HepG2 (cell line): ENCODE measurements around the gene HCN4. TPM values are rescaled to one million over a fixed set of nuclear protein-coding genes. Genes with fewer than 3 reads are reported as not detected.

ENCODE experiments used
- DR1 ChIP-seq: sonication (generic); formaldehyde crosslinking; IDR thresholded peaks from 2 replicates; pipeline ENCODE4 v1.8.0; 2021; ENCODE audit warnings: mild to moderate bottlenecking, missing genetic modification reagents, inconsistent platforms
- HOXA5 ChIP-seq: sonication (generic); formaldehyde crosslinking; IDR thresholded peaks from 2 replicates; pipeline ENCODE4 v1.4.0; 2020; ENCODE audit warnings: missing genetic modification reagents
- PLRG1 ChIP-seq: fragments of 450-650 bp; conservative IDR thresholded peaks from 2 replicates; pipeline ENCODE4 v1.6.1; 2016
- TRIM24 ChIP-seq: sonication (generic); formaldehyde crosslinking; IDR thresholded peaks from 2 replicates; pipeline ENCODE4 v1.8.0; 2022; ENCODE audit warnings: mild to moderate bottlenecking, missing genetic modification reagents
- ZKSCAN1 ChIP-seq: fragments of 150-350 bp; IDR thresholded peaks from 2 replicates; pipeline ENCODE4 v1.6.1; 2014; ENCODE audit warnings: low read length
- ZNF180 ChIP-seq: sonication (generic); formaldehyde crosslinking; IDR thresholded peaks from 2 replicates; pipeline ENCODE4 v1.4.0; 2020; ENCODE audit warnings: low read depth, missing genetic modification reagents, borderline replicate concordance
- ZNF331 ChIP-seq: sonication (generic); formaldehyde crosslinking; IDR thresholded peaks from 2 replicates; pipeline ENCODE4 v1.4.0; 2020; ENCODE audit warnings: missing genetic modification reagents
- ZNF543 ChIP-seq: sonication (generic); formaldehyde crosslinking; IDR thresholded peaks from 2 replicates; pipeline ENCODE4 v1.4.0; 2020; ENCODE audit warnings: mild to moderate bottlenecking, missing genetic modification reagents
- ZNF564 ChIP-seq: sonication (generic); formaldehyde crosslinking; IDR thresholded peaks from 2 replicates; pipeline ENCODE4 v1.8.1; 2023; ENCODE audit warnings: mild to moderate bottlenecking, missing genetic modification reagents
- ZNF772 ChIP-seq: sonication (generic); formaldehyde crosslinking; IDR thresholded peaks from 2 replicates; pipeline ENCODE4 v1.5.0; 2020; ENCODE audit warnings: mild to moderate bottlenecking, missing genetic modification reagents
- polyA plus RNA-seq, 8 experiments: library from polyadenylated mRNA; depleted of rRNA in 3 of 8; stranded (reverse) in 7 of 8; unstranded in 1 of 8; fragments of >200 nt; fragmentation: Illumina TruSeq in 4 of 8; extraction: Trizol in 4 of 8; gene quantifications; 2 replicates each; pipeline versions ENCODE4 v1.2.1 to v1.2.3, GENCODE V29; 2011 to 2016; ENCODE audit warnings: low read depth in 4 of 8, missing spikeins in 1 of 8, mixed read lengths in 1 of 8; ENCODE audit not compliant: insufficient read depth in 1 of 8
- total RNA-seq, 5 experiments: library from RNA; depleted of rRNA; stranded (reverse); fragments of >200 nt; fragmentation: Illumina TruSeq; extraction: Trizol; gene quantifications; 2 replicates each; pipeline ENCODE4 v1.2.3, GENCODE V29; 2016; ENCODE audit warnings: low read depth in 1 of 5
- TF ChIP-seq, protein P1 (sequence below): sonication (generic); formaldehyde crosslinking; IDR thresholded peaks from 2 replicates; pipeline ENCODE4 v1.5.1; 2020; ENCODE audit warnings: mild to moderate bottlenecking, missing genetic modification reagents, borderline replicate concordance
- TF ChIP-seq, protein P2 (sequence below): IDR thresholded peaks from 2 replicates; pipeline ENCODE4 v1.6.1; 2012; ENCODE audit warnings: low read length, improper control_type of control experiment
- TF ChIP-seq, protein P3 (sequence below): IDR thresholded peaks from 2 replicates; pipeline ENCODE4 v1.6.1; 2016; ENCODE audit warnings: low read depth, borderline replicate concordance
- TF ChIP-seq, protein P4 (sequence below): sonication (generic); formaldehyde crosslinking; IDR thresholded peaks from 2 replicates; pipeline ENCODE4 v1.4.0; 2020; ENCODE audit warnings: missing genetic modification reagents, borderline replicate concordance

The HCN4 gene
- total and polyA plus RNA-seq, 2 of the 13 experiments (the other 11 are each of a cell fraction or from before 2014, with no cell fraction given) = not detected

DNA sequence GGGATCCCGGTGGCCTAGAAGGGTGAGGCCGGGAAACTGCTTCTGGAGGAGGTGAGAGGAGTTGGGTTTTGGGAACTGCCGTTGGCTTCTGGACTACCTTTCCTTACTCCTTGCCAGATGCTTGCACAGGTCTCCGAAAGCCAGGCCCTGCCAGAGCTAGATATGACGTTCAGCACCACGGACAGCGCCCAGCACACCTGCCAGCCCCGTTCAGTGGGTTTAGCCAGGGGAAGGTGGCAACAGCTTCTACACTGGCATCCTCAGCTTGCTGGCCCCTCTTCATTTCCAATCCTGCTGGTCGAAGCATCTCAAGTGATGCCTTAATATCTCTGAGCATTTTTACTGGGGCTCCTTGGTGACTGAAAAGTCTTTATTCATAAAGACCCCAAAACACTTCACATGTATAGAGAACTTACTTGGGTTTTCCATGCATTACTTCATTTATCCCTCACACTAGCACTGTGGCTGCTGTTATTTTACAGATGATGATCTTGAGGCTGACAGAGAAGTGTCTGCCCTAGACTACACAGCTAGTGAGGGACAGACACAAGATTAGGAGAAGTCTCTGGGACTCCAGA, 21.9 kb downstream of the HCN4 start (continued):
- TF ChIP-seq, protein P1, sequence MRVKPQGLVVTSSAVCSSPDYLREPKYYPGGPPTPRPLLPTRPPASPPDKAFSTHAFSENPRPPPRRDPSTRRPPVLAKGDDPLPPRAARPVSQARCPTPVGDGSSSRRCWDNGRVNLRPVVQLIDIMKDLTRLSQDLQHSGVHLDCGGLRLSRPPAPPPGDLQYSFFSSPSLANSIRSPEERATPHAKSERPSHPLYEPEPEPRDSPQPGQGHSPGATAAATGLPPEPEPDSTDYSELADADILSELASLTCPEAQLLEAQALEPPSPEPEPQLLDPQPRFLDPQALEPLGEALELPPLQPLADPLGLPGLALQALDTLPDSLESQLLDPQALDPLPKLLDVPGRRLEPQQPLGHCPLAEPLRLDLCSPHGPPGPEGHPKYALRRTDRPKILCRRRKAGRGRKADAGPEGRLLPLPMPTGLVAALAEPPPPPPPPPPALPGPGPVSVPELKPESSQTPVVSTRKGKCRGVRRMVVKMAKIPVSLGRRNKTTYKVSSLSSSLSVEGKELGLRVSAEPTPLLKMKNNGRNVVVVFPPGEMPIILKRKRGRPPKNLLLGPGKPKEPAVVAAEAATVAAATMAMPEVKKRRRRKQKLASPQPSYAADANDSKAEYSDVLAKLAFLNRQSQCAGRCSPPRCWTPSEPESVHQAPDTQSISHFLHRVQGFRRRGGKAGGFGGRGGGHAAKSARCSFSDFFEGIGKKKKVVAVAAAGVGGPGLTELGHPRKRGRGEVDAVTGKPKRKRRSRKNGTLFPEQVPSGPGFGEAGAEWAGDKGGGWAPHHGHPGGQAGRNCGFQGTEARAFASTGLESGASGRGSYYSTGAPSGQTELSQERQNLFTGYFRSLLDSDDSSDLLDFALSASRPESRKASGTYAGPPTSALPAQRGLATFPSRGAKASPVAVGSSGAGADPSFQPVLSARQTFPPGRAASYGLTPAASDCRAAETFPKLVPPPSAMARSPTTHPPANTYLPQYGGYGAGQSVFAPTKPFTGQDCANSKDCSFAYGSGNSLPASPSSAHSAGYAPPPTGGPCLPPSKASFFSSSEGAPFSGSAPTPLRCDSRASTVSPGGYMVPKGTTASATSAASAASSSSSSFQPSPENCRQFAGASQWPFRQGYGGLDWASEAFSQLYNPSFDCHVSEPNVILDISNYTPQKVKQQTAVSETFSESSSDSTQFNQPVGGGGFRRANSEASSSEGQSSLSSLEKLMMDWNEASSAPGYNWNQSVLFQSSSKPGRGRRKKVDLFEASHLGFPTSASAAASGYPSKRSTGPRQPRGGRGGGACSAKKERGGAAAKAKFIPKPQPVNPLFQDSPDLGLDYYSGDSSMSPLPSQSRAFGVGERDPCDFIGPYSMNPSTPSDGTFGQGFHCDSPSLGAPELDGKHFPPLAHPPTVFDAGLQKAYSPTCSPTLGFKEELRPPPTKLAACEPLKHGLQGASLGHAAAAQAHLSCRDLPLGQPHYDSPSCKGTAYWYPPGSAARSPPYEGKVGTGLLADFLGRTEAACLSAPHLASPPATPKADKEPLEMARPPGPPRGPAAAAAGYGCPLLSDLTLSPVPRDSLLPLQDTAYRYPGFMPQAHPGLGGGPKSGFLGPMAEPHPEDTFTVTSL = no peak
- TF ChIP-seq, protein P2, sequence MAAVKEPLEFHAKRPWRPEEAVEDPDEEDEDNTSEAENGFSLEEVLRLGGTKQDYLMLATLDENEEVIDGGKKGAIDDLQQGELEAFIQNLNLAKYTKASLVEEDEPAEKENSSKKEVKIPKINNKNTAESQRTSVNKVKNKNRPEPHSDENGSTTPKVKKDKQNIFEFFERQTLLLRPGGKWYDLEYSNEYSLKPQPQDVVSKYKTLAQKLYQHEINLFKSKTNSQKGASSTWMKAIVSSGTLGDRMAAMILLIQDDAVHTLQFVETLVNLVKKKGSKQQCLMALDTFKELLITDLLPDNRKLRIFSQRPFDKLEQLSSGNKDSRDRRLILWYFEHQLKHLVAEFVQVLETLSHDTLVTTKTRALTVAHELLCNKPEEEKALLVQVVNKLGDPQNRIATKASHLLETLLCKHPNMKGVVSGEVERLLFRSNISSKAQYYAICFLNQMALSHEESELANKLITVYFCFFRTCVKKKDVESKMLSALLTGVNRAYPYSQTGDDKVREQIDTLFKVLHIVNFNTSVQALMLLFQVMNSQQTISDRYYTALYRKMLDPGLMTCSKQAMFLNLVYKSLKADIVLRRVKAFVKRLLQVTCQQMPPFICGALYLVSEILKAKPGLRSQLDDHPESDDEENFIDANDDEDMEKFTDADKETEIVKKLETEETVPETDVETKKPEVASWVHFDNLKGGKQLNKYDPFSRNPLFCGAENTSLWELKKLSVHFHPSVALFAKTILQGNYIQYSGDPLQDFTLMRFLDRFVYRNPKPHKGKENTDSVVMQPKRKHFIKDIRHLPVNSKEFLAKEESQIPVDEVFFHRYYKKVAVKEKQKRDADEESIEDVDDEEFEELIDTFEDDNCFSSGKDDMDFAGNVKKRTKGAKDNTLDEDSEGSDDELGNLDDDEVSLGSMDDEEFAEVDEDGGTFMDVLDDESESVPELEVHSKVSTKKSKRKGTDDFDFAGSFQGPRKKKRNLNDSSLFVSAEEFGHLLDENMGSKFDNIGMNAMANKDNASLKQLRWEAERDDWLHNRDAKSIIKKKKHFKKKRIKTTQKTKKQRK = no peak
- TF ChIP-seq HOXA5 (peak; percentile 80; the same call in 1 of the 2 replicates), PLRG1 (no peak), ZNF772 (peak; percentile 66; the same call in 1 of the 2 replicates), TRIM24 (CRISPR knock-in tag) (no peak), ZNF331 (CRISPR knock-in tag) (peak; percentile 86), ZNF543 (no peak), ZNF180 (CRISPR knock-in tag) (no peak), ZNF564 (CRISPR knock-in tag) (no peak), DR1 (CRISPR knock-in tag) (no peak), ZKSCAN1 (no peak)
- TF ChIP-seq, protein P3, sequence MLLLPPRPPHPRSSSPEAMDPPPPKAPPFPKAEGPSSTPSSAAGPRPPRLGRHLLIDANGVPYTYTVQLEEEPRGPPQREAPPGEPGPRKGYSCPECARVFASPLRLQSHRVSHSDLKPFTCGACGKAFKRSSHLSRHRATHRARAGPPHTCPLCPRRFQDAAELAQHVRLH (CRISPR knock-in tag) = peak; percentile 79; the same call in 1 of the 2 replicates
- TF ChIP-seq, protein P4, sequence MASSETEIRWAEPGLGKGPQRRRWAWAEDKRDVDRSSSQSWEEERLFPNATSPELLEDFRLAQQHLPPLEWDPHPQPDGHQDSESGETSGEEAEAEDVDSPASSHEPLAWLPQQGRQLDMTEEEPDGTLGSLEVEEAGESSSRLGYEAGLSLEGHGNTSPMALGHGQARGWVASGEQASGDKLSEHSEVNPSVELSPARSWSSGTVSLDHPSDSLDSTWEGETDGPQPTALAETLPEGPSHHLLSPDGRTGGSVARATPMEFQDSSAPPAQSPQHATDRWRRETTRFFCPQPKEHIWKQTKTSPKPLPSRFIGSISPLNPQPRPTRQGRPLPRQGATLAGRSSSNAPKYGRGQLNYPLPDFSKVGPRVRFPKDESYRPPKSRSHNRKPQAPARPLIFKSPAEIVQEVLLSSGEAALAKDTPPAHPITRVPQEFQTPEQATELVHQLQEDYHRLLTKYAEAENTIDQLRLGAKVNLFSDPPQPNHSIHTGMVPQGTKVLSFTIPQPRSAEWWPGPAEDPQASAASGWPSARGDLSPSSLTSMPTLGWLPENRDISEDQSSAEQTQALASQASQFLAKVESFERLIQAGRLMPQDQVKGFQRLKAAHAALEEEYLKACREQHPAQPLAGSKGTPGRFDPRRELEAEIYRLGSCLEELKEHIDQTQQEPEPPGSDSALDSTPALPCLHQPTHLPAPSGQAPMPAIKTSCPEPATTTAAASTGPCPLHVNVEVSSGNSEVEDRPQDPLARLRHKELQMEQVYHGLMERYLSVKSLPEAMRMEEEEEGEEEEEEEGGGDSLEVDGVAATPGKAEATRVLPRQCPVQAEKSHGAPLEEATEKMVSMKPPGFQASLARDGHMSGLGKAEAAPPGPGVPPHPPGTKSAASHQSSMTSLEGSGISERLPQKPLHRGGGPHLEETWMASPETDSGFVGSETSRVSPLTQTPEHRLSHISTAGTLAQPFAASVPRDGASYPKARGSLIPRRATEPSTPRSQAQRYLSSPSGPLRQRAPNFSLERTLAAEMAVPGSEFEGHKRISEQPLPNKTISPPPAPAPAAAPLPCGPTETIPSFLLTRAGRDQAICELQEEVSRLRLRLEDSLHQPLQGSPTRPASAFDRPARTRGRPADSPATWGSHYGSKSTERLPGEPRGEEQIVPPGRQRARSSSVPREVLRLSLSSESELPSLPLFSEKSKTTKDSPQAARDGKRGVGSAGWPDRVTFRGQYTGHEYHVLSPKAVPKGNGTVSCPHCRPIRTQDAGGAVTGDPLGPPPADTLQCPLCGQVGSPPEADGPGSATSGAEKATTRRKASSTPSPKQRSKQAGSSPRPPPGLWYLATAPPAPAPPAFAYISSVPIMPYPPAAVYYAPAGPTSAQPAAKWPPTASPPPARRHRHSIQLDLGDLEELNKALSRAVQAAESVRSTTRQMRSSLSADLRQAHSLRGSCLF (CRISPR knock-in tag) = peak; percentile 56; the same call in 1 of the 2 replicates
